ENCODE results near the gene NPHP1. TPM values are rescaled to one million over a fixed set of nuclear protein-coding genes. Genes with fewer than 3 reads are reported as not detected.

The NPHP1 gene
- total RNA-seq, 1 experiment from 2014 or later: 2.5 TPM

DNA sequence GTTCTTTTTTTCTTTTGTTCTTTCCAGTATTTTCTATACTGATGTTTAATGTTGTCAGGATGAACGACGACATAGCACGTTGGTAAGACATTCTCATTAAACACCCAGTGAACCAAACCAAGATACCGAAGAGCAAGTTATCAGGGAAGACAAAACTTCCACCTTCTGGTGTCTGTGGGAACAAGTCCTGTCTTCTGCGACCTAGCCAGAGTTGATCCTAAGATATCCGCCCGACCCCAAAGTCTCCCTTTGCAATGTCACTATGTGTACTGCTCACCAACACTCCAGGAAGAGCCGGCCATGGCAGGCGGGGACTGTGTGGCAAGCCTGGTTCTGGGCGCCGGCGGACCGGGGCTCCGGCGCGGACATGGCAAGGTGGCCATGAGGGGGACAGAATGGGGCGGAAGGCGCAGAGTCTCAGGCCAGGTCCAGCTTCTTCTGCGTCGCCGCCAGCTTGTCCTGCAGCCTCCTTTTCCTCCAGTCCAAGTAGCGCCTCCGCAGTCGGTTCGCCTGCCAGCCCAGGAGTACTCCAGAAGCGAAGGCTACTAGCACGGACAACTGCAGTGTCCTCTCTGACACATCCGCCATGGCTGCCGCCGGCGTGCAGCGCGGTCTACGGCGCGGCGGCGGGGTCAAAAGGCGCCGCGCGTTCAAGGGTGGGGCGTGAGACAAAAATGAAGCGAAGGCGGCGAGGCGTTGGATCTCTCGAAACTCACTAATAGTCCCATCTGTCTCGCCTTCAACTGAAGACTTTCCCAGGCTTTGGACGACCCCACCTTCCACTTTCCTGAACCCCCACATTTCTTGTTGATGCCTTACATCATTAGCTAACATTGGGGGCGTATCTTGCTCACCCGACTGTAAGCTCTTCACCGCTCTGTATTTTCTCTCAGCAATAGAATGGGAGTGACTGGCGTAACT, 7.4 kb upstream of the NPHP1 start, which contains the start of gene MTLN (continued):
- TF ChIP-seq ZNF263 (CRISPR knock-in tag; IDR thresholded peaks at IDR 0.05; ENCODE audit: low read depth) (no peak), NR2C2 (CRISPR knock-in tag; IDR thresholded peaks at IDR 0.05) (peak; percentile 61), ATF1 (CRISPR knock-in tag; IDR thresholded peaks at IDR 0.05) (no peak), SMAD4 (CRISPR knock-in tag; IDR thresholded peaks at IDR 0.05) (no peak), NFYB (CRISPR knock-in tag; conservative IDR thresholded peaks at IDR 0.05; ENCODE audit: low read depth) (no peak), MYBL2 (CRISPR knock-in tag; IDR thresholded peaks at IDR 0.05) (no peak), TEAD1 (CRISPR knock-in tag; IDR thresholded peaks at IDR 0.05) (peak; percentile 59; the same call in 1 of the 2 replicates), KAT7 (CRISPR knock-in tag; IDR thresholded peaks at IDR 0.05; ENCODE audit: borderline replicate concordance) (no peak), NR3C1 (CRISPR knock-in tag; conservative IDR thresholded peaks at IDR 0.05; ENCODE audit: low read depth) (no peak), ZNF317 (CRISPR knock-in tag; IDR thresholded peaks at IDR 0.05; ENCODE audit: borderline replicate concordance, low read depth) (no peak), ETV6 (CRISPR knock-in tag; IDR thresholded peaks at IDR 0.05) (no peak; the same call in 1 of the 2 replicates), GABPB1 (CRISPR knock-in tag; IDR thresholded peaks at IDR 0.05) (peak; percentile 67)
- TF ChIP-seq, protein P1, sequence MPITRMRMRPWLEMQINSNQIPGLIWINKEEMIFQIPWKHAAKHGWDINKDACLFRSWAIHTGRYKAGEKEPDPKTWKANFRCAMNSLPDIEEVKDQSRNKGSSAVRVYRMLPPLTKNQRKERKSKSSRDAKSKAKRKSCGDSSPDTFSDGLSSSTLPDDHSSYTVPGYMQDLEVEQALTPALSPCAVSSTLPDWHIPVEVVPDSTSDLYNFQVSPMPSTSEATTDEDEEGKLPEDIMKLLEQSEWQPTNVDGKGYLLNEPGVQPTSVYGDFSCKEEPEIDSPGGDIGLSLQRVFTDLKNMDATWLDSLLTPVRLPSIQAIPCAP (CRISPR knock-in tag; IDR thresholded peaks at IDR 0.05): no peak
- TF ChIP-seq, protein P2, sequence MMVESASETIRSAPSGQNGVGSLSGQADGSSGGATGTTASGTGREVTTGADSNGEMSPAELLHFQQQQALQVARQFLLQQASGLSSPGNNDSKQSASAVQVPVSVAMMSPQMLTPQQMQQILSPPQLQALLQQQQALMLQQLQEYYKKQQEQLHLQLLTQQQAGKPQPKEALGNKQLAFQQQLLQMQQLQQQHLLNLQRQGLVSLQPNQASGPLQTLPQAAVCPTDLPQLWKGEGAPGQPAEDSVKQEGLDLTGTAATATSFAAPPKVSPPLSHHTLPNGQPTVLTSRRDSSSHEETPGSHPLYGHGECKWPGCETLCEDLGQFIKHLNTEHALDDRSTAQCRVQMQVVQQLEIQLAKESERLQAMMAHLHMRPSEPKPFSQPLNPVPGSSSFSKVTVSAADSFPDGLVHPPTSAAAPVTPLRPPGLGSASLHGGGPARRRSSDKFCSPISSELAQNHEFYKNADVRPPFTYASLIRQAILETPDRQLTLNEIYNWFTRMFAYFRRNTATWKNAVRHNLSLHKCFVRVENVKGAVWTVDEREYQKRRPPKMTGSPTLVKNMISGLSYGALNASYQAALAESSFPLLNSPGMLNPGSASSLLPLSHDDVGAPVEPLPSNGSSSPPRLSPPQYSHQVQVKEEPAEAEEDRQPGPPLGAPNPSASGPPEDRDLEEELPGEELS (CRISPR knock-in tag; IDR thresholded peaks at IDR 0.05): peak; percentile 24; the same call in 1 of the 2 replicates
- TF ChIP-seq, protein P3, sequence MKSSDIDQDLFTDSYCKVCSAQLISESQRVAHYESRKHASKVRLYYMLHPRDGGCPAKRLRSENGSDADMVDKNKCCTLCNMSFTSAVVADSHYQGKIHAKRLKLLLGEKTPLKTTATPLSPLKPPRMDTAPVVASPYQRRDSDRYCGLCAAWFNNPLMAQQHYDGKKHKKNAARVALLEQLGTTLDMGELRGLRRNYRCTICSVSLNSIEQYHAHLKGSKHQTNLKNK (CRISPR knock-in tag; IDR thresholded peaks at IDR 0.05): no peak
- TF ChIP-seq, protein P4, sequence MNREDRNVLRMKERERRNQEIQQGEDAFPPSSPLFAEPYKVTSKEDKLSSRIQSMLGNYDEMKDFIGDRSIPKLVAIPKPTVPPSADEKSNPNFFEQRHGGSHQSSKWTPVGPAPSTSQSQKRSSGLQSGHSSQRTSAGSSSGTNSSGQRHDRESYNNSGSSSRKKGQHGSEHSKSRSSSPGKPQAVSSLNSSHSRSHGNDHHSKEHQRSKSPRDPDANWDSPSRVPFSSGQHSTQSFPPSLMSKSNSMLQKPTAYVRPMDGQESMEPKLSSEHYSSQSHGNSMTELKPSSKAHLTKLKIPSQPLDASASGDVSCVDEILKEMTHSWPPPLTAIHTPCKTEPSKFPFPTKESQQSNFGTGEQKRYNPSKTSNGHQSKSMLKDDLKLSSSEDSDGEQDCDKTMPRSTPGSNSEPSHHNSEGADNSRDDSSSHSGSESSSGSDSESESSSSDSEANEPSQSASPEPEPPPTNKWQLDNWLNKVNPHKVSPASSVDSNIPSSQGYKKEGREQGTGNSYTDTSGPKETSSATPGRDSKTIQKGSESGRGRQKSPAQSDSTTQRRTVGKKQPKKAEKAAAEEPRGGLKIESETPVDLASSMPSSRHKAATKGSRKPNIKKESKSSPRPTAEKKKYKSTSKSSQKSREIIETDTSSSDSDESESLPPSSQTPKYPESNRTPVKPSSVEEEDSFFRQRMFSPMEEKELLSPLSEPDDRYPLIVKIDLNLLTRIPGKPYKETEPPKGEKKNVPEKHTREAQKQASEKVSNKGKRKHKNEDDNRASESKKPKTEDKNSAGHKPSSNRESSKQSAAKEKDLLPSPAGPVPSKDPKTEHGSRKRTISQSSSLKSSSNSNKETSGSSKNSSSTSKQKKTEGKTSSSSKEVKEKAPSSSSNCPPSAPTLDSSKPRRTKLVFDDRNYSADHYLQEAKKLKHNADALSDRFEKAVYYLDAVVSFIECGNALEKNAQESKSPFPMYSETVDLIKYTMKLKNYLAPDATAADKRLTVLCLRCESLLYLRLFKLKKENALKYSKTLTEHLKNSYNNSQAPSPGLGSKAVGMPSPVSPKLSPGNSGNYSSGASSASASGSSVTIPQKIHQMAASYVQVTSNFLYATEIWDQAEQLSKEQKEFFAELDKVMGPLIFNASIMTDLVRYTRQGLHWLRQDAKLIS (CRISPR knock-in tag; IDR thresholded peaks at IDR 0.05; ENCODE audit: borderline replicate concordance): no peak
- TF ChIP-seq, protein P5, sequence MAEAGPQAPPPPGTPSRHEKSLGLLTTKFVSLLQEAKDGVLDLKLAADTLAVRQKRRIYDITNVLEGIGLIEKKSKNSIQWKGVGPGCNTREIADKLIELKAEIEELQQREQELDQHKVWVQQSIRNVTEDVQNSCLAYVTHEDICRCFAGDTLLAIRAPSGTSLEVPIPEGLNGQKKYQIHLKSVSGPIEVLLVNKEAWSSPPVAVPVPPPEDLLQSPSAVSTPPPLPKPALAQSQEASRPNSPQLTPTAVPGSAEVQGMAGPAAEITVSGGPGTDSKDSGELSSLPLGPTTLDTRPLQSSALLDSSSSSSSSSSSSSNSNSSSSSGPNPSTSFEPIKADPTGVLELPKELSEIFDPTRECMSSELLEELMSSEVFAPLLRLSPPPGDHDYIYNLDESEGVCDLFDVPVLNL (CRISPR knock-in tag; IDR thresholded peaks at IDR 0.05; ENCODE audit: borderline replicate concordance, low read depth): no peak
- TF ChIP-seq, protein P6, sequence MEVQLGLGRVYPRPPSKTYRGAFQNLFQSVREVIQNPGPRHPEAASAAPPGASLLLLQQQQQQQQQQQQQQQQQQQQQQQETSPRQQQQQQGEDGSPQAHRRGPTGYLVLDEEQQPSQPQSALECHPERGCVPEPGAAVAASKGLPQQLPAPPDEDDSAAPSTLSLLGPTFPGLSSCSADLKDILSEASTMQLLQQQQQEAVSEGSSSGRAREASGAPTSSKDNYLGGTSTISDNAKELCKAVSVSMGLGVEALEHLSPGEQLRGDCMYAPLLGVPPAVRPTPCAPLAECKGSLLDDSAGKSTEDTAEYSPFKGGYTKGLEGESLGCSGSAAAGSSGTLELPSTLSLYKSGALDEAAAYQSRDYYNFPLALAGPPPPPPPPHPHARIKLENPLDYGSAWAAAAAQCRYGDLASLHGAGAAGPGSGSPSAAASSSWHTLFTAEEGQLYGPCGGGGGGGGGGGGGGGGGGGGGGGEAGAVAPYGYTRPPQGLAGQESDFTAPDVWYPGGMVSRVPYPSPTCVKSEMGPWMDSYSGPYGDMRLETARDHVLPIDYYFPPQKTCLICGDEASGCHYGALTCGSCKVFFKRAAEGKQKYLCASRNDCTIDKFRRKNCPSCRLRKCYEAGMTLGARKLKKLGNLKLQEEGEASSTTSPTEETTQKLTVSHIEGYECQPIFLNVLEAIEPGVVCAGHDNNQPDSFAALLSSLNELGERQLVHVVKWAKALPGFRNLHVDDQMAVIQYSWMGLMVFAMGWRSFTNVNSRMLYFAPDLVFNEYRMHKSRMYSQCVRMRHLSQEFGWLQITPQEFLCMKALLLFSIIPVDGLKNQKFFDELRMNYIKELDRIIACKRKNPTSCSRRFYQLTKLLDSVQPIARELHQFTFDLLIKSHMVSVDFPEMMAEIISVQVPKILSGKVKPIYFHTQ (CRISPR knock-in tag; IDR thresholded peaks at IDR 0.05): no peak
- TF ChIP-seq, protein P7, sequence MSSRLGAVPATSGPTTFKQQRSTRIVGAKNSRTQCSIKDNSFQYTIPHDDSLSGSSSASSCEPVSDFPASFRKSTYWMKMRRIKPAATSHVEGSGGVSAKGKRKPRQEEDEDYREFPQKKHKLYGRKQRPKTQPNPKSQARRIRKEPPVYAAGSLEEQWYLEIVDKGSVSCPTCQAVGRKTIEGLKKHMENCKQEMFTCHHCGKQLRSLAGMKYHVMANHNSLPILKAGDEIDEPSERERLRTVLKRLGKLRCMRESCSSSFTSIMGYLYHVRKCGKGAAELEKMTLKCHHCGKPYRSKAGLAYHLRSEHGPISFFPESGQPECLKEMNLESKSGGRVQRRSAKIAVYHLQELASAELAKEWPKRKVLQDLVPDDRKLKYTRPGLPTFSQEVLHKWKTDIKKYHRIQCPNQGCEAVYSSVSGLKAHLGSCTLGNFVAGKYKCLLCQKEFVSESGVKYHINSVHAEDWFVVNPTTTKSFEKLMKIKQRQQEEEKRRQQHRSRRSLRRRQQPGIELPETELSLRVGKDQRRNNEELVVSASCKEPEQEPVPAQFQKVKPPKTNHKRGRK (CRISPR knock-in tag; IDR thresholded peaks at IDR 0.05; ENCODE audit: borderline replicate concordance): no peak
- TF ChIP-seq, protein P8, sequence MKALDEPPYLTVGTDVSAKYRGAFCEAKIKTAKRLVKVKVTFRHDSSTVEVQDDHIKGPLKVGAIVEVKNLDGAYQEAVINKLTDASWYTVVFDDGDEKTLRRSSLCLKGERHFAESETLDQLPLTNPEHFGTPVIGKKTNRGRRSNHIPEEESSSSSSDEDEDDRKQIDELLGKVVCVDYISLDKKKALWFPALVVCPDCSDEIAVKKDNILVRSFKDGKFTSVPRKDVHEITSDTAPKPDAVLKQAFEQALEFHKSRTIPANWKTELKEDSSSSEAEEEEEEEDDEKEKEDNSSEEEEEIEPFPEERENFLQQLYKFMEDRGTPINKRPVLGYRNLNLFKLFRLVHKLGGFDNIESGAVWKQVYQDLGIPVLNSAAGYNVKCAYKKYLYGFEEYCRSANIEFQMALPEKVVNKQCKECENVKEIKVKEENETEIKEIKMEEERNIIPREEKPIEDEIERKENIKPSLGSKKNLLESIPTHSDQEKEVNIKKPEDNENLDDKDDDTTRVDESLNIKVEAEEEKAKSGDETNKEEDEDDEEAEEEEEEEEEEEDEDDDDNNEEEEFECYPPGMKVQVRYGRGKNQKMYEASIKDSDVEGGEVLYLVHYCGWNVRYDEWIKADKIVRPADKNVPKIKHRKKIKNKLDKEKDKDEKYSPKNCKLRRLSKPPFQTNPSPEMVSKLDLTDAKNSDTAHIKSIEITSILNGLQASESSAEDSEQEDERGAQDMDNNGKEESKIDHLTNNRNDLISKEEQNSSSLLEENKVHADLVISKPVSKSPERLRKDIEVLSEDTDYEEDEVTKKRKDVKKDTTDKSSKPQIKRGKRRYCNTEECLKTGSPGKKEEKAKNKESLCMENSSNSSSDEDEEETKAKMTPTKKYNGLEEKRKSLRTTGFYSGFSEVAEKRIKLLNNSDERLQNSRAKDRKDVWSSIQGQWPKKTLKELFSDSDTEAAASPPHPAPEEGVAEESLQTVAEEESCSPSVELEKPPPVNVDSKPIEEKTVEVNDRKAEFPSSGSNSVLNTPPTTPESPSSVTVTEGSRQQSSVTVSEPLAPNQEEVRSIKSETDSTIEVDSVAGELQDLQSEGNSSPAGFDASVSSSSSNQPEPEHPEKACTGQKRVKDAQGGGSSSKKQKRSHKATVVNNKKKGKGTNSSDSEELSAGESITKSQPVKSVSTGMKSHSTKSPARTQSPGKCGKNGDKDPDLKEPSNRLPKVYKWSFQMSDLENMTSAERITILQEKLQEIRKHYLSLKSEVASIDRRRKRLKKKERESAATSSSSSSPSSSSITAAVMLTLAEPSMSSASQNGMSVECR (CRISPR knock-in tag; IDR thresholded peaks at IDR 0.05; ENCODE audit: borderline replicate concordance): peak; percentile 79; the same call in 1 of the 2 replicates
